GM19324 (cell line): ENCODE data around the gene RXRA.
"Not testable (repeated sequence)": the region's sequence is repeated elsewhere in the genome, so short reads cannot be mapped to it uniquely, and the experiment has no call there.

Experiments used
- ATAC-seq: cut with Tn5 transposase; IDR thresholded peaks from one replicate; pipeline ENCODE4 v1.9.1; 2021; ENCODE audit warnings: mild to moderate bottlenecking, moderate library complexity; ENCODE audit not compliant: unreplicated experiment, low FRiP score

The RXRA gene

DNA sequence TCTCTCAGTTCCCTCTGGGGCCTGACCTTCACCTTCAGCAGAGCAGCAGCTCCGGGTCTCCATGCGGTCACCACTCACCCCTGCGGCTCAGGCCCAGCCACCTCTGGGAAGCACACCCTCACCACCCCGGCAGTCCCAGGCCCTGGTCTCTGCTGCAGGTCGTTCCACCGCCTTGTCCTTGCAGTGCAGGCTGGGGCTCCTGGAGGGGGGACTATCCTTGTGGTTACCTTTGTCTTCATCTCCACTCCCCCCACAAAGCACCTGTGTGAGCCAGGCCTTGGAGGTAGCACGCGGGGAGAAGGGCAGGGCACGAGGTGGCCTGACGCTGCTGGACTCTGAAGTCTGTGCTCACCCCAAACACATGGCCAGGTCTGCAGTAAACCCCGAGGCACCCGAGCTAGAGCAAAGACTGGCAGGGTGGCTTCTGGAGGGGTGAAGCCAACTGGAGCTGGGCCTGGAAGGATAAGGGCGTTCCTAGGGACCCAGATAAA lies 33.2 kb upstream of the RXRA start:
- ATAC-seq: no peak

DNA sequence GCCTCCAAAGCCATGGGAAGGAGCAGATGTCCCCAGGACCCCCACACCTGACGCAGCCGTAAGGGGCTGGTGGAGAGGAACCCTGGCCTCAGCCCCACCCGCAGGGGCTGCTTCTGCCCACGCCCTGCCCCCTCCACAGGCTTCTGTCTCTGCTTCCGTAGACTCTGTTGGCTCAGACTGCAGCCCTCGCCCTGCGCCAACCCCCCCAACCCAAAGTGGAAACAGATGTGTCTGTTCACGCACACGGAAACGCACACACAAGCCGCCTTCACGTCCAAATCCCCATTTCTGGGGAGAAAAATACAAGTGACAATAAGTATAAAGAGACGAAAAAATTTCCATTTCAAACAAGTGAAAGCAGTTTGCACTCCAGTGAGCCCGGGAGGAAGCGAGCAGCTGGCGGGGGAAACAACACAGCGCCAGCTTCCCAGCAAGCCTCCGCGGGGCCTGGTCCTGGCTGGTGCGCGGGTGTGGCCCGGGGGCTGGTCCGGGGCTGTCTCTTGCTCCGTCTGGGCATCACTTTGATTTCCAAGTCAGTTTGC lies 32.6 kb upstream of the RXRA start:
- no peak for ATAC-seq

DNA sequence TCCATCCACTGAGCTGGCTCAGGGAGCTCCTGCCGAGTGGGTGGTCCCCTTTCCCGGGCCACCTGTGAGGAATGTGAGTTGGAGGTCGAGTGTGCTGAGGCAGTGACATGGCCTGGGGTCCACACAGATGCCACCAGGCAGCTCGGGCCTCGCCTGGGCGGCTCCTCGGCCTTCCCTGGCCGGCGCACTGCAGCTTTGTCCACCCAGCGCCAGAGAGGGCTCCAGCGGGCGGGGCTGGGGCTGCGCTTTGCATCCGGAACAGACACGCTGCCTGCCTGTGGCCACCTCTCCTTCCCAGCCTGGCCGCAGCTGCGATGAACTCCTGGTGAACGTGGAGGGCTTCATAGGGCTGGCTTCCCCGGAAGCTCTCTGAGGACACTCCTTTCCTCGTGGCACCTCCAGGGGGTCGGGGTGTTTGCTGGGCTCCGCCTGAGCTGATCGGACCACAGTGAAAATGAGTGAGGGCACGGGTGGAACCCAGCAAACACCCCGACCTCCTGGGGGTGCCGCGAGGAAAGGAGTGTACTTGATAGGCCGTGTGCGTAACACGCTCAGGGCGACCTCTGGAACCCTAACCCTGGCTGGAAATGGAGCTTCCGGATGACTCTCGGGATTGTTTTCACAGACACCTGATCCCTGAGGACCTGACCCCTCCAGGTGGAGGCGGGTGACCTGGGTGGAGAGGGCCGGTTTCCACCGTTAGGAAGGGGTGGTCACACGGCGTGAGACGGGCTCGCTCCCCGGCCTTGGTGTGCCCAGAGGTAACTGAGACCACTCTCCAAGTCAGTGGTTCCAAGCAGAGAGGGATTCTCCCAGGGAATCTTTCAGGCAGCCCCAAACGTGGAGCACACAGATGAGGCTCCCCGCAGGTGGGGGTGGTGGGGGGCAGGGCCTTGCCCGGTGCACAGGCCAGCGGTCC lies 31.8 kb upstream of the RXRA start:
- no peak for ATAC-seq

DNA sequence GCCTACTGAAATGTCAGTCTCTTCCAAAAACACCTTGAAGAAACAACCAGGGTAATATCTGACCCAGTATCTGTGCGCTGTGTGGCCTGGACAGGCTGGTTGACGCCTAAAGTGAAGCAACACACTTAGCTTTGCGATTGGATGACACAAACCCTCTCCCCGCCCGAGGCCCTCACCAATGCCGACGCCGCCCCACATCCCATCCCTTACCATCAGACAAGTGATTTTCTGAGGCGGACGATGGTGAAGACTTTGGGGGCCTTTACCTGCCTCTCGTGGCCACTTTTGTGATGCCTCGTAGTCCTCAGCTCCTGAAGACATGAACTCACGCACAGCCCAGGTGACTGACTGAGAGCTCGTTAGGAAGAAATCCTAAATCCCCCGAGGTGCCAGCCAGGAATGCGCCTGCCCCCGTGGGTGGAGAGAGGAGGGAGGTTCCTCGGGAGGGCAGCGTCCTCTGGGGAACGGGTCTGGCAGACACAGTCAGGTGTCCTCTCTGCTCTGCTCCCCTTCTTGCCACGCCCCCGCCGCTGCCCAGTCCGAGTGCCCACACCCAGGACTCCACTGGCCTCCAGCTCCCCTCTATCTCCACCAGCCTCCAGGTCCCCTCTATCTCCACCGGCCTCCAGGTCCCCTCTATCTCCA lies 31.0 kb upstream of the RXRA start:
- ATAC-seq: no peak

DNA sequence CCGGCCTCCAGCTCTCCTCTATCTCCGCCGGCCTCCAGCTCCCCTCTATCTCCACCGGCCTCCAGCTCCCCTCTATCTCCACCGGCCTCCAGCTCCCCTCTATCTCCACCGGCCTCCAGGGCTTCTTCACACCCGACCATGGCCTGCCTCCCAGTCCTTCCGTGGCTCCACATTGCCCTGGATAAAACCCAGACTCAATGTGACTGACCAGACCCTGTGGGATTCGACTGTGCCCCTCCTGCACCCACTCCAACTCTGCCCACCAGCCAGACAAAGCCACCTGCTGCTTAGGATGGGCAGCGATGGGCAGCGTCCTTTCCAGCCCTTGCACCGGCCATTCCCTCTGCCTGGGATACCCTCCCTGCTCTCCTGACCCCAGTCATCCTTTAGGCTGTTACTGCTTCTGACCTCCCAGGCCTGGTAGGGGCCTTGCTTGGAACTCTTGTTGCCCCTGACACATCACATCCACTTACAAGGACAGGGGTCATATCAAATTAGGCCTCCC lies 30.5 kb upstream of the RXRA start:
- ATAC-seq: no peak

DNA sequence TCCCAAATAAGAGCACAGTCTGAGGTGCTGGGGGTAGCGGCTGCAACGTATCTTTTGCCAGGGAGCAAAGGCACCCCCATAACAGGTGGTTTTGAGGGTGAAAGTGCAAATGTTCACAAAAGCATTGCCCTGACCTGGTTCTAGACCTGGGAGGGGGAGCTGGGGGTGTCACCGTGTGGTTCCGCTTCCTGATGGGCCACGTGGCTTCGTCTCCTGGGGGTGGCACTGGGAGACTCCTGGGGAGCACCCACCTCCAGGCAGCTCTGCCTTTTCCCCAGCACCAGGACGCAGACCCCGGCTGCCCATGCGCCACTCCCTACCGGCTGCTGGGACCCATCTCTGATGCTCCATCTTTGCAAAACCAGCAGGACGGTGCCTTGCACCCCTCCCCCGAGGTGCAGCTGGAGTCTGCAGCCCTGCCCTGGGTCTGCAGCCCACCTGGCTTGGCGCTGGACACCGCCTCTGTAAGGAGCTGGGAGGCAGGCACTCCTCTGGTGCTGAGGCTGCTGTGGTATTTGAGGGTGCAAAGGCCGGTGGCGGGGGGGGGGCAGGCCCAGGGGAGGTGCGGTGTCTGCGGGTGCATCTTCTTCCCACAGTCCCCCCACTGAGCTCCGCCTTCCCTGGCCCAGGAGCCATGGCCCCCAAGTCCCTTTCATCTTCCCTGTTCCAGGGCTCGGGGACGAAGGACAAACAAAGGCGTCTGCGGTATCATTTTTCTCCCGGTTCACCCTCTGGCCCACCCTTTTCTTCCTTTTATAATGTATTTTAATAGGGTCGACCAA lies 29.8 kb upstream of the RXRA start:
- ATAC-seq: no peak

DNA sequence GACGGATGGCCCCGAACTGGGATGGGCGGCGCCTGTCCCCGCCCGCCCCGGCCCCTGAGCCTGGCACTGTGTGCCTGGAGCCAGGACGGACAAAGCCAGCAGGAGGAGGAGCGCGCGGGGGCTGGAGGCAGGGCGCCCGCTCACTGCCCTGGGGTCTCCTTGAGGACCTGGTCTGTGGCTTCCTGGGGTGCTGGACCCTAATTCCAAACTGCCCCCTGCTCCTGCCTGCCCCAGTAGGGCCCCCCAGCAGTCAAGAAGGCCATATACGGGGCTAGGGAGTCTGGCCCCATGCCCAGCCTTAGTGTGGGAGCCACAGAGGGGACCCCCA lies 29.2 kb upstream of the RXRA start:
- ATAC-seq: no peak

DNA sequence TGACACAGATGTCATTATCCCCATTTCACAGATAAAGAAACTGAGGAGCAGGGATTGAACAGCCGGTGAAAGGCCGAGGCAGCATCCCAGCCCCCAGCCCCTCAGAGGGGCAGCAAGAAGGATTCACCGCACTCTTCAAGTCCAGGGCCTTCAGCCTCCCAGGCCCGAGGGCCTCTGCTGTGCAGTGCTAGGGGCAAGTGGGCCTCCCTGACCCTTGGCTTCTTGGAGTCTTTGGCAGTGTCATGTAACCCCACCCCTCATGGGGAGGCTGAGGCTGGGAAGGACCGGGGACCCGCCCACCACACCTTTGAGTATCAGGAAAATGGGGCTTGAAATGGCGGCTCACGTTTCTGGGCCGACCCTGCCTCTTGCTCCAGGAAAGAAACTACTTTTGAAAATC lies 28.7 kb upstream of the RXRA start:
- no peak for ATAC-seq

DNA sequence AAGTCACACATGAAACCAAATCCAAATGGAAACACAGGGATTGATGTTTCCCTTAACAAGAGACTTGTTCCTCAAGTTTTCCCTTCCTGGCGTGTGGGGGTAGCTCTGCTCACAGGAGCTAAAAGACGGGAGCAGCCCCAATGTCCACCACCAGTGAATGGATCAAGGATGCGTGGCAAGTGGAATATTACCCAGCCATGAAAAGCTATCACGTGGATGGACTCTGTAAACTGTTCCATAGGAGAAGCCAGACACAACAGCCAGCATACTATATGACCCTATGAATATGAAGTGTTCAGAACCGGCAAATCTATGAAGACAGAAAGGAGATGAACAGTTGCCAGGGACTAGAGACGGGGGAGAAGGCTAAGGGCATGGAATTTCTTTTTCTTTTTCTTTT lies 28.3 kb upstream of the RXRA start:
- ATAC-seq: no peak

DNA sequence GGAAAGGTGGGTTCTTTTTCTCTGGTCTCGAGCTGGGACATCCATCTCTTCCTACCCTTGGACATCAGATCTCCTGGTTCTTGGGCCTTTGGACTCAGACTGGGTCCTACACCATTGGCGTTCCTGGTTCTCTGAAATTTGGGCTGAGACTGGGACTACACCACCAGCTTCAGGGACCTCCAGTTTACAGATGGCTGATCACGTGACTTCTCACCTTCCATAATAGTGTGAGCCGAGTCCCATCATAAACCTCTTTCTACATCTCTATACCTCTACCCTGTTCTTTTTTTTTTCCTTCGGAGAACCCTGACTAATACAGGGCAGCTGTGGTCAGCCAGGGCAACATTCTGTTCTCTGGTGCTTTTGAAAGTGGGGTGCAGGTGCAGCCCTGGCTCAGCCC lies 27.2 kb upstream of the RXRA start:
- no peak for ATAC-seq

DNA sequence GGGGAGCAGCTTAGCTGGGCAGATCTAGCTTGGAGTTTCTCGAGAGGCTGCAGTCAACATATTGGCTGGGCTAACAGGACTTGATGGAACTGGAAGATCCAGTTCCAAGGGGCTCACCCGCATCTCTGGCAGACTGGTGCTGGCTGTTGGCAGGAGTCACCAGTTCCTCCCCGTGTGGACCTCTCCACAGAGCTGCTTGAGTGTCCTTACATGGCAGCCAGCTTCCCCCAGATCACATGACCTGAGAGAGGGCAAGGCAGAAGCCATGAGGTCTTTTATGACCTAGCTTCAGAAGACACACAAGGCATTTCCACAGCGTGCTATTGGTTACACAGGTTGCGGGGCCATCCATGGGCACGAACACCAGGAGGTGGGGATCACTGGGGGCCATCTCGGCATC lies 26.4 kb upstream of the RXRA start:
- ATAC-seq: no peak

DNA sequence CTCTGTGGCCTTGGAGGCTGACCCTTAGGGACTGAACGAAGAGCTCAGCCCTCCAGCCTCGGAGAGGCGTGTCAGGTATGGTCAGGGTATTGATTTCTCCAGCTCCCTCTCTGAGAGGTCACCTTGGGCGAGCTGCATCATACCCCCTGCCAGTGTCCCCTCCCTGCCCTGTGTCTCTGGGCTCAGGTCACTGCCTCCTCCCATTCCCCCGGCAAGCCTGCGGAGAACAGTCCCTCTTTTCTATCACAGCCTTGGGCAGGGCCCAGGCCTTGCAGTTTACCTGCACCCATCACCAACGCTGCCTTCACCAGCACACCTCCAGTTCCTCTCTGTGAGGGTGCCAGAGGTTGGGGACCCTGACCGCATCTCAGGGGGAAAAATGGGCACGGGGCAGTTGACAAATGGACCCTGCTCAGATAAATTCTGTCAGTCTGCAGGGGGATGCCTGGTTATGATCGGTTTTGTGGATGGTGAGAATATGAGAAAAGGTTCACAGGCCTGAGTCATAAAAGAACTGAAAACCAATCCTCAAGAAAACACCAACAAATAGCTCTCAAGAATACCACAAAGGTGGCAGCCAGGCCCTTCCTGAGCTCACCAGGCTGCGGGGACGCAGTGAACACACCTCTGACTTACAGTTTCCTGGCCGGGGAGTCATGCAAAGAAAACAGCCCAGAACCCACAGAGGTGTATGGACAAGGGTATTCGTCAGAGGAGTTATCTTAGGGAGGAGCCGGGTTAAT lies 24.7 kb upstream of the RXRA start:
- no peak for ATAC-seq

DNA sequence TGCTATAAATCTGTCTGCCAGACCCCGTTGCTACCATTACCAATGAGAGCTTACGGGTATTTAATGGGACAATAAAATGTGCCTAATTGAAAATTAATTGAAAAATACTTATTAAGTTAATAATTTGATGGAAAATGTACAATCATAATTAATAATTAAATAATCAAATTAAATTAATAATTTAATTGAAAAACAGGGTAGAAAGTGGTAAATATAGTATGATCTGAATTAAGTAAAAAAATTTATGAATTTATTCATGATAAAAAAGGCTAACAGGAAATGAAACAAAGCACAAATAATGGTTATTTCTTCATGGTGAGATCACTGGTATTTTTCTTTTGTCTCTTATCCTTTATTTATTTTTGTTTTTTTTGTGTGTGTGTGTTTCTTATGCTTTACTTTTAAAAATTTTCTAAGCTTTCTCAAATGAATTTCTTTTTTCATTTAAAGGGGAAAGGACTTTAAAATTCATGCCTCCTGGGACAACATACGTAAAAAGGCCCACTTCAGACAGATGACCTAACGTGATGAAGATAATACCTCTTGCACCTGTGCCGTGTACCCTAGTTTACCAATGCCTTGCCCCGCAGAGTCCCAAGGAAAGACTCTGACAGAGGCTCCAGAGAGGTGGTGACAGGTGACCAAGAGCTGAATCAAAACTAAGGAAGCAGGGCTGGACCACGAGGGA lies 24.0 kb upstream of the RXRA start:
- ATAC-seq: no peak

DNA sequence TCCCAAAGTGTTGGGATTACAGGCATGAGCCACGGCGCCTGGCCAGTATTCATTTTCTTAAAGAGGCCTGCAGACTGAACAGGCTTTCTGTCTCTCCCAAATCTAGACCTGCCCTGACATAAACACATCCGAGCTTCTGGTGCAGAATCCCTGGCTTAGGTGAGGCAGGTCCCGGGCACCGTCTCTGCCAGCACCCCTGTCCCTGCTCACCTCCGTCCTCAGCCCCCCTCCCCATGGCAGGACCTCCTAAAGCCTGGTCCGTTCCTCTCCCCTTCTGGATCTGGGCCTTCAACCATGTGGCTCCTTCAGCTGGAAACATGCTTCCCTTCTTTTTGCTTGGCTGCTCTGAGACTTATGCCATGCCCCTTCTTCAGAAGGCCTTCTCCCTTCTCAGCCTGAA lies 22.7 kb upstream of the RXRA start:
- ATAC-seq: no peak

DNA sequence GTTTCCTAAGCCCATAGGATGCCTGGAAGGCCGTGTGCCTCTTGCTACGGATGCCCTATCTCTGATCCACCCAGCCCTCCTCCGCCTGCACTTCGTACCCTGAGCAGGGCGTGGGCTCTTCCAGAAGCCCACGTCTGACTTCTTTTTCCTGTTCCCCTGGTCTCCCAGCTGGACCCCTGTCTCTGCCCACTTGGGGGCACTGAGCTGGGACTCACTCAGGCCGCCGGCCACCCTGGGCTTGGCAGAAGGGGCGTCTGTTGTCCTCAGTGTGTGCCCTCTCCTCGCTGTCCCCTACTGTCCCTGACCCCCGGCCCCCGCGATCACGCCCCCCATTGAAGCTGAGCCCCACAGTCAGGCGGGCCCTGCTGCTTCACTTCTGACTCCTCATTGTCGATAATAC lies 22.0 kb upstream of the RXRA start:
- no peak for ATAC-seq

DNA sequence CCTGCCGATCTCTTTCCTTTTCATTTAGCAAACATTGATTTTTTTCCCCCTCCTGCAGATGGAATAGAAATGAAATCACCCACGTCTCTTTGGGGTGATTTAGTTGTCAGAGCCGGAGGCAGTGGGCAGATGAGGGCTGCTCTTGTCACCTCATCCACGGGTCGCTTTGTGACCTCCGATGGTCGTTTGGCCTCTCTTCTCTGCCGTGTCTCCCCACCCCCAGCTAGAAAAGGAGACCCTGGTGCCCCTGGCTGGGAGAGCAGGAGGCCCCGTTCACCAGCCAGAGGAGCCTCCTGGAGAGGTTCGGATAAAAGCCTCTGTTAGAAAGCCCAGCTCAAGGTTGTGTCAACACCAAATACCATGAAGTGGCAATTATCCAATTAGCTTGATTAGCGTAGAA lies 21.6 kb upstream of the RXRA start:
- ATAC-seq: no peak

DNA sequence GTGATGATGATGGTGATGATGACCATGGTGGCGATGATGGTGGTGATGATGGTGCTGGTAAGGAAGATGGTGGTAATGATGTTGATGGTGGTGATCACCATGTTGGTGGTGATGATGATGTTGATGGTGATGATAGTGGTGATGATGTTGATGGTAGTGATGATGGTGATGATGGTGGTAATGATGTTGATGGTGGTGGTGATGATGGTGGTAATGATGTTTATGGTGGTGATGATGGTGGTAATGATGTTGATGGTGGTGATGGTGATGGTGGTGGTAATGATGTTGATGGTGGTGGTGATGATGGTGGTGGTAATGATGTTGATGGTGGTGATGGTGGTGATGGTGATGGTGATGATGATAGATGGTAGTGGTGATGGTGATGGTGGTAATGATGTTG lies 20.7 kb upstream of the RXRA start:
- no peak for ATAC-seq

DNA sequence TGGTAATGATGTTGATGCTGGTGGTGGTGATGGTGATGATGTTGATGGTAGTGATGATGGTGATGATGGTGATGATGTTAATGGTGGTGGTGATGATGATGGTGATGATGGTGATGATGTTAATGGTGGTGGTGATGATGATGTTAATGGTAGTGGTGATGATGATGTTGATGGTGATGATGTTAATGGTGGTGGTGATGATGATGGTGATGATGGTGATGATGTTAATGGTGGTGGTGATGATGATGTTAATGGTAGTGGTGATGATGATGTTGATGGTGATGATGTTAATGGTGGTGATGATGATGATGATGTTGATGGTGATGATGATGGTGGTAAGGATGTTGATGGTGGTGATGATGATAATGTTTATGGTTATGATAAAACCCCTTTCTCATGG lies 20.2 kb upstream of the RXRA start:
- ATAC-seq: not testable (repeated sequence)
